Measurements from ENCODE around the gene TBXAS1.

DNA sequence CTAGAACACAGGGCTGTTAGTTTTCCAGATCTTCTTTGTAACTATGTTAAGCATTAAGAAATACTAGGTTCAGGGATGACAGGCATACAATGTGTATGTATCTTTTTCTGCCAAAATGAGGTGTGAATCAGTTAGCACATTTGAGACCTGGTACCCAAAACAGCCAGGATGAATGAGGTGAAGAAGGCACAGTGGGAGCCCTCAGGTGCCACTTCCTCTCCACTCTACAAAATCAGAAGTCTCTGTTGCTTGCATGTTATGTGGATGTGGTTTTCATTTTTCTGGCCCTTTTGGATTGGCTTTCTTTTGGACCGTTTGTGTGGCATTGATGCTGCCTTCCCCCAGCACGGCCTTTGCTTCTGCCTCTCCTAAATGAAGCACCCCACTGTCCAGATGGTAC is 15.4 kb upstream of the TBXAS1 start:
- TF ChIP-seq EP300 (IDR thresholded peaks at IDR 0.05; ENCODE audit: borderline replicate concordance in 1 of 2, low read depth in 2 of 2, low read length in 2 of 2) (no peak), CREB1 (IDR thresholded peaks at IDR 0.05) (no peak), SP1 (IDR thresholded peaks at IDR 0.05; ENCODE audit: low read depth, low read length) (no peak), SIN3A (conservative IDR thresholded peaks at IDR 0.05 in 1 of 2, IDR thresholded peaks at IDR 0.05 in 1 of 2; ENCODE audit: low read depth in 1 of 2, low read length in 2 of 2) (no peak), TCF12 (IDR thresholded peaks at IDR 0.05; ENCODE audit: low read depth, low read length) (no peak), ZNF274 (IDR thresholded peaks at IDR 0.05; ENCODE audit: borderline replicate concordance, extremely low read depth, low read length) (no peak), POLR2AphosphoS5 (IDR thresholded peaks at IDR 0.05; ENCODE audit: low read depth, low read length) (no peak), RAD21 (IDR thresholded peaks at IDR 0.05 in 1 of 2, conservative IDR thresholded peaks at IDR 0.05 in 1 of 2; ENCODE audit: low read depth in 2 of 2, low read length in 2 of 2) (no peak), PHF8 (conservative IDR thresholded peaks at IDR 0.05; ENCODE audit: low read depth, low read length) (no peak), SAP30 (IDR thresholded peaks at IDR 0.05; ENCODE audit: insufficient read depth, insufficient replicate concordance, low read length) (no peak), ASH2L (IDR thresholded peaks at IDR 0.05; ENCODE audit: low read length) (no peak)
- TF ChIP-seq, protein P1, sequence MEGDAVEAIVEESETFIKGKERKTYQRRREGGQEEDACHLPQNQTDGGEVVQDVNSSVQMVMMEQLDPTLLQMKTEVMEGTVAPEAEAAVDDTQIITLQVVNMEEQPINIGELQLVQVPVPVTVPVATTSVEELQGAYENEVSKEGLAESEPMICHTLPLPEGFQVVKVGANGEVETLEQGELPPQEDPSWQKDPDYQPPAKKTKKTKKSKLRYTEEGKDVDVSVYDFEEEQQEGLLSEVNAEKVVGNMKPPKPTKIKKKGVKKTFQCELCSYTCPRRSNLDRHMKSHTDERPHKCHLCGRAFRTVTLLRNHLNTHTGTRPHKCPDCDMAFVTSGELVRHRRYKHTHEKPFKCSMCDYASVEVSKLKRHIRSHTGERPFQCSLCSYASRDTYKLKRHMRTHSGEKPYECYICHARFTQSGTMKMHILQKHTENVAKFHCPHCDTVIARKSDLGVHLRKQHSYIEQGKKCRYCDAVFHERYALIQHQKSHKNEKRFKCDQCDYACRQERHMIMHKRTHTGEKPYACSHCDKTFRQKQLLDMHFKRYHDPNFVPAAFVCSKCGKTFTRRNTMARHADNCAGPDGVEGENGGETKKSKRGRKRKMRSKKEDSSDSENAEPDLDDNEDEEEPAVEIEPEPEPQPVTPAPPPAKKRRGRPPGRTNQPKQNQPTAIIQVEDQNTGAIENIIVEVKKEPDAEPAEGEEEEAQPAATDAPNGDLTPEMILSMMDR (IDR thresholded peaks at IDR 0.05; ENCODE audit: control extremely low read depth in 1 of 3, insufficient read depth in 1 of 3, low read depth in 1 of 3, low read length in 3 of 3), result no peak

All from H1 (cell line).